ENCODE data around the gene TACR2.

Gene TACR2

DNA sequence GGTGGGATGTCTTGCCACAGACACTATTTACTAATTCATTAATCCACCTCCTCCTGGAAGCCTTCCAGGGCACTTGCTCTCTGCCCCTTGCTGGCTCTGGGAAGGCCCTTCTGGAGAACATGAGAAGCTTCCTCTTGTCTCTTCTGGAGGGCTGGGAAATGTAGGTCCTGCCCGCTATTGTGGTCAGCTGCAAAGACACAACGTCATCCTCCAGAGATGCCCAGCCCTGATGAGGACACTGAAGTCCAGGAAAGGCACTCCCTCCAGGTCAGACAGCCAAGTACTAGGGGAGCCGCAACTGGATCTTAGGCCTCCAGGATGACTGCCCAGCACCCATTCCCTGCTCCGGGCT, 9.6 kb upstream of the TACR2 start:
- no peak overlapping the region for H3K4me3 ChIP-seq (ENCODE audit: low read depth, low read length)
- TF ChIP-seq, protein P1, sequence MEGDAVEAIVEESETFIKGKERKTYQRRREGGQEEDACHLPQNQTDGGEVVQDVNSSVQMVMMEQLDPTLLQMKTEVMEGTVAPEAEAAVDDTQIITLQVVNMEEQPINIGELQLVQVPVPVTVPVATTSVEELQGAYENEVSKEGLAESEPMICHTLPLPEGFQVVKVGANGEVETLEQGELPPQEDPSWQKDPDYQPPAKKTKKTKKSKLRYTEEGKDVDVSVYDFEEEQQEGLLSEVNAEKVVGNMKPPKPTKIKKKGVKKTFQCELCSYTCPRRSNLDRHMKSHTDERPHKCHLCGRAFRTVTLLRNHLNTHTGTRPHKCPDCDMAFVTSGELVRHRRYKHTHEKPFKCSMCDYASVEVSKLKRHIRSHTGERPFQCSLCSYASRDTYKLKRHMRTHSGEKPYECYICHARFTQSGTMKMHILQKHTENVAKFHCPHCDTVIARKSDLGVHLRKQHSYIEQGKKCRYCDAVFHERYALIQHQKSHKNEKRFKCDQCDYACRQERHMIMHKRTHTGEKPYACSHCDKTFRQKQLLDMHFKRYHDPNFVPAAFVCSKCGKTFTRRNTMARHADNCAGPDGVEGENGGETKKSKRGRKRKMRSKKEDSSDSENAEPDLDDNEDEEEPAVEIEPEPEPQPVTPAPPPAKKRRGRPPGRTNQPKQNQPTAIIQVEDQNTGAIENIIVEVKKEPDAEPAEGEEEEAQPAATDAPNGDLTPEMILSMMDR (conservative IDR thresholded peaks at IDR 0.05; ENCODE audit: low read depth, low read length) = no peak
- DNase-seq (ENCODE audit: low read depth) = no peak

DNA sequence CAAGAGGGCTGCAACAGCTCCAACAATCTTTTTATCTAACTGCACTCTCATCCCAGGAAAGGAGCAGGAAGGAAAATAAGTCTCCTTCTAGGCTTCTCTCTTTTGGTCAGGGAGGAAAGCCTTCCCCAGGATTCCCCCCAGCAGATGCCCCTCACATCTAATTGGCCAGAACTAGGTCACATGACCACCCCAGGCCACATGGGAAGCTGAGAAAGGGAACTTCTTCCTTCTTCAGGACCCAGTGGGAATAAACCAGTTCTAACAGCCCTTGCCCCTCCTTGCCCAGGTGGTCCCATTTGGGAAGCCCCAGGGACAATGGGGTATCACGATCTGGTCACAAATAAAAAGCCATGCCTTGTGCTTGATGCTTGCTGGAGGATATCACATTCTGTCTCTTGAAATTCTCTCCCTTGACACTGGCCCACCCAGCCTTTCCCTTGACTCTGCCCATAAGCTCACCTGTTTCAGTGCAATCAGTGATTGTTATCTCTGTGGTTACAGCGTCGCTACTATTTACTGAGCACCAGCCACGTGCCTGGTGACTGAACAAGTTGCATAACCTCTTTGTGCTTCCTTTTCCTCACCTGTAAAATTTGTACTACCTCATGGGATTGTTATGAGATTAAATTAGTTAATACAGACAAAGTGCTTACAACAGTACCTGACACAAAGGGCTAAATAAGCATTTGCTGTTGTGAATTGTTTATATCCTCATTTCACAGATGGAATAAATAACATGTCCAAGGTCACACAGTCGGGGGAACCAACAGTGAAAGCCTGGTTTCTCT, 9.0 kb upstream of the TACR2 start:
- no peak overlapping the region for H3K4me3 ChIP-seq (ENCODE audit: low read depth, low read length)
- no peak for DNase-seq (ENCODE audit: low read depth)
- TF ChIP-seq, protein P1 (conservative IDR thresholded peaks at IDR 0.05; ENCODE audit: low read depth, low read length) = no peak

DNA sequence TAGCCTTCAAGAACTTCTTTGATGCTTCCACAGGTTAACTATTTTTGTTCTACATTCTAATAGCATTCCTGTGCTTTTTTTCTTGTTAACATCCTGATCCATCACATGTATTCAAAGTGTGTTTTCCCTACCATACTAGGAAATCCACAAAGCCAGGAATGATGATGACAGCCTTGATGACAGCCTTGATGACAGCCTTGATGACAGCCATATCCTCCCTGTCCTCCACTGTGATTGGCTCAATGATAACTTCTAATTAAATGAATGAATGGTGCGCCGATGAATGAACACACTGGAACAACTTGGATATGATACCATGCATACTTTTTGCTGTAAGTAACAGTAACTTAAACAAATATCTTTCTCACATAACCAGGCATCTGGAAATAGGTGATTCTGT, 8.3 kb upstream of the TACR2 start:
- no peak for DNase-seq (ENCODE audit: low read depth)
- TF ChIP-seq, protein P1 (conservative IDR thresholded peaks at IDR 0.05; ENCODE audit: low read depth, low read length) = no peak
- H3K4me3 ChIP-seq (ENCODE audit: low read depth, low read length) = no peak overlapping the region

DNA sequence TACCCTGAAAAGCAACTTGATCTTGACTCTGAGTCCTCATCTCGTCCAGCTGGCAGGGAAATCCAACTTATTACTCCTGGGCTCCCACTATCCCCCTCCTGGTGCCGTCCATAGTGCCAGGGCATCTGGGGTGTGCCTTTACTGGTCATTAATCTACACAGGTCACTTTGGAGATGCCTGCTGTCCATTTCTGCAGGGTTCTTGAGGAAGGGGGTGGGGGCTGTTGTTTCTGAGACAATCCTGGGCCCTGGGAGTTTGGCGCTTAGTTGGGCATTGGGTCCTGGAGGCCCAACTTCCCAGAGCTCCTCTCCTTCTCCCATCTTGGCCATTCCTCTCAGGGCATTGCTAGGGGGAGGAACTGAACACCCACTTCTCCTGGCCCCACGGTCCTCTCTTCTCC, 6.0 kb upstream of the TACR2 start:
- no peak for DNase-seq (ENCODE audit: low read depth)
- TF ChIP-seq, protein P1 (conservative IDR thresholded peaks at IDR 0.05; ENCODE audit: low read depth, low read length) = no peak
- H3K4me3 ChIP-seq (ENCODE audit: low read depth, low read length) = no peak overlapping the region

DNA sequence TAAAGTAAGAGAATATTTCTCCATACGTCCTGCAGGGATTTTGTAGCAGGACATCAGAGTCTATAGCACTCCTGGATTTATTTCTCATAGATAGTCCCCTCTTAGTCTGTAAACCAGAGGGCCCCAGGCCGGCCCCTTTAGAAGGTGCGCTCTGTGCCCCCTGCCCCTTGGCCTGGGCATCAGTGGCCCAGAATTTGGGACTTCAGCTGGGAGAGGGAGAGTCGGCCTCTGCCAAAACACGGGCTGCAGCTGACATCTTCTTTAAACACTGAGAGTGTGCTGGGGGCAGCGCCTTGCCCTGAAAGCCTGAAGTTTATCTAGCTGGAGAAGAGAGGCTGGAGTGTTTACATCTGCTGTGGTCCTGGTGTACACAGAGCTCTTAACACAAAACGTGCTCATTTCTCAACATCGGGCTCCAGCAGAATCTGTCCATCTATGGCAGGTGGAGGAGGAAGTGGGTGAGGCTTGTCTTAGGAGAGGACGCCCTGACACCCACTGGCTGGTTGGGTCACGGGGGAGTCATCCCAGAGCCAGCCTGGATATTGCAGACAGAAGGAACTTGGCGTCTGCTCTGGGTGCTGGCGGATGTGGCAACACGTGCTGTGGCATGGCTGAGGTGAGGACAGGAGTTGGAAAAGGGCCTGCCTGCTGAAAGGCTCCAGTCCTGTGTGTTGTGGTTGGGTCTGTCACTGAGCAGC, 5.0 kb upstream of the TACR2 start:
- DNase-seq (ENCODE audit: low read depth) = no peak
- TF ChIP-seq, protein P1 (conservative IDR thresholded peaks at IDR 0.05; ENCODE audit: low read depth, low read length) = no peak
- no peak overlapping the region for H3K4me3 ChIP-seq (ENCODE audit: low read depth, low read length)

DNA sequence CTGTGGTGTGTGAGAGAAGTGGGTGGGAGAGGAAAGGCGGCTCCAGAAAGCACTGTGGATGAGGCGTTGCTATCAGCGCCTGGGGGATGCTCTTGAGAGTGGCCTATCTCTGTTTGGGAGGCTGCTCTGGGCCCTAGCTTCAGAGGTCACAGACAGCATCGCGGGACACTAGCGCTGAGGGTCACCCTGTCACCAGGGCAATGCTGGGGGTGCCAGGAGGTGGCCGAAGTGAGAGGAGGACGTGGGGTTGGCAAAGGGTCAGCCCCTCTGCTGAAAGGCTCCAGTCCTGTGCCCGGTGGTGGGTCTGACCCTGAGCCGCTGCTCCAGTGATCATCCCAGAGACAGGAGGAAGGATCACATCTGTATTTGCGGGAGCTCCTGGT, 3.0 kb upstream of the TACR2 start:
- DNase-seq (ENCODE audit: low read depth) = no peak
- H3K4me3 ChIP-seq (ENCODE audit: low read depth, low read length) = no peak overlapping the region
- TF ChIP-seq, protein P1 (conservative IDR thresholded peaks at IDR 0.05; ENCODE audit: low read depth, low read length) = no peak

Data from choroid plexus epithelial cell (primary cell).